Natural killer cell (primary cell): ENCODE results near the gene HAUS8. TPM values are rescaled to one million over a fixed set of nuclear protein-coding genes. Genes with fewer than 3 reads are reported as not detected.
"Not testable (repeated sequence)": the region's sequence is repeated elsewhere in the genome, so short reads cannot be mapped to it uniquely, and the experiment has no call there.

Experiments used
- ATAC-seq, 3 donors: fragments of 150-1000 bp in 2 of 3; fragments of 200-7000 bp in 1 of 3; cut with Tn5 transposase; 1 replicate in 1 of 3; 2 replicates in 2 of 3; pipeline ENCODE4 v1.10.0; 2021; ENCODE audit warnings: mild to moderate bottlenecking in 2 of 3, moderate library complexity in 2 of 3
- DNase-seq, 2 donors: peaks; one replicate each; pipeline versions ENCODE4 v3.0.0 to v3.0.0-alpha.2; 2013 to 2021; ENCODE audit warnings: mixed read lengths in 1 of 2
- H3K27ac ChIP-seq: one replicate; pipeline ENCODE4 v1.5.1; 2013; ENCODE audit warnings: mild to moderate bottlenecking, low read length
- H3K27me3 ChIP-seq: one replicate; pipeline ENCODE4 v1.6.1; 2013; ENCODE audit warnings: low read length; ENCODE audit not compliant: control insufficient read depth, insufficient read depth
- H3K36me3 ChIP-seq: one replicate; pipeline ENCODE4 v1.6.1; 2013; ENCODE audit warnings: low read length; ENCODE audit not compliant: control insufficient read depth, insufficient read depth
- H3K4me1 ChIP-seq: one replicate; pipeline ENCODE4 v1.6.1; 2013; ENCODE audit warnings: low read length; ENCODE audit not compliant: control insufficient read depth, insufficient read depth
- H3K4me3 ChIP-seq: one replicate; pipeline ENCODE4 v1.5.1; 2013; ENCODE audit warnings: low read length
- H3K9me3 ChIP-seq: one replicate; pipeline ENCODE4 v1.6.1; 2013; ENCODE audit warnings: low read length; ENCODE audit not compliant: control insufficient read depth, insufficient read depth
- H3K27ac Mint-ChIP-seq, 2 donors: one replicate each; pipeline ENCODE4 v1.8.0; 2022; ENCODE audit warnings: mild to moderate bottlenecking in 2 of 2, mixed read lengths in 2 of 2, moderate library complexity in 1 of 2
- H3K27me3 Mint-ChIP-seq, 2 donors: one replicate each; pipeline ENCODE4 v1.8.0; 2022; ENCODE audit warnings: low read depth in 2 of 2, mixed read lengths in 2 of 2
- H3K36me3 Mint-ChIP-seq: one replicate; pipeline ENCODE4 v1.8.0; 2022; ENCODE audit warnings: mixed read lengths
- H3K4me1 Mint-ChIP-seq, 2 donors: one replicate each; pipeline ENCODE4 v1.8.0; 2022; ENCODE audit warnings: mixed read lengths in 2 of 2
- H3K4me3 Mint-ChIP-seq: one replicate; pipeline ENCODE4 v1.8.0; 2022; ENCODE audit warnings: mild to moderate bottlenecking, moderate library complexity, mixed read lengths
- H3K9me3 Mint-ChIP-seq, 2 donors: one replicate each; pipeline ENCODE4 v1.8.0; 2022; ENCODE audit warnings: mixed read lengths in 2 of 2
- WGBS: methylation state at CpG from one replicate; pipeline ENCODE4 v1.1.7; 2013; ENCODE audit warnings: missing lambda C conversion rate; ENCODE audit not compliant: insufficient coverage; 5-methylcytosine and 5-hydroxymethylcytosine counted together
- intact Hi-C: fragments of 100-400 bp; cut with micrococcal nuclease; formaldehyde crosslinking; loops from one replicate; pipeline ENCODE4 v1.14.2; 2022
- total RNA-seq, 4 donors: library from RNA; stranded (reverse); fragments of 120-200 nt in 1 of 4; gene quantifications; one replicate each; pipeline versions ENCODE4 v1.2.3 to v1.2.4, GENCODE V29; 2013 to 2022
- TF ChIP-seq, protein P1 (sequence below): fragments of 200-600 bp; IDR thresholded peaks from one replicate; pipeline ENCODE4 v1.8.0; 2022; ENCODE audit warnings: antibody characterized with exemption

HAUS8 gene
- total RNA-seq, 3 donors from 2014 or later (not counting 1 experiment from before 2014, with no cell fraction given) = 10.3 to 13.5 (median 10.4) TPM

DNA sequence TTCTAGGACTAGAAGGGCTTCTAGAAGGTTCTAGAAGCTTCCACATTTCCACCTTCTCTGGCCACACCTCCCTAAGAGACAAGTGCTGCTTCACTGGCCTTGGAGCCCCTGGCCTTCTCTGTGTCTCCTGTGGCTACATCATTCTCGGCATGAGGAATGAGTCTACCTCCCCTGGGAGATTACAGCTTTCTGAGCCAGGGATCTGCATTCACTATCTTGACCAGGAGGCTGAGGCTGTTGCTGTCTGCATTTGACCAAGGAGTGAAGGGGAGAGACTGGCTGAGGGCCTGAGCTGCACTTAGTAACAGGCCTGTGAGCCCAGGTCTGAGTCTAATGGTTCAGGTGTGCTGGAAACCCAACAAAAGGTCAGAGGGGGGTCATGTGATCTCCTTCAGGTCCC, 53.9 kb downstream of the HAUS8 start:
- H3K36me3 Mint-ChIP-seq = no peaks in the 10 kb centered on the region
- peaks cover 3% of the 10 kb centered on the region for H3K27me3 ChIP-seq
- ATAC-seq = no peak
- H3K4me1 Mint-ChIP-seq = peaks cover 7% of the 10 kb centered on the region in 2 donors
- intact Hi-C loops = no loop called here
- H3K9me3 ChIP-seq = peaks cover 12% of the 10 kb centered on the region
- H3K36me3 ChIP-seq = no peaks in the 10 kb centered on the region
- no peak overlapping the region for H3K4me3 ChIP-seq
- no peak for DNase-seq
- peaks cover 2 to 6% of the 10 kb centered on the region in 2 donors for H3K9me3 Mint-ChIP-seq
- no peak overlapping the region for H3K27ac ChIP-seq
- H3K4me1 ChIP-seq = peaks cover 9% of the 10 kb centered on the region
- H3K27ac Mint-ChIP-seq = no peak overlapping the region
- TF ChIP-seq, protein P1, sequence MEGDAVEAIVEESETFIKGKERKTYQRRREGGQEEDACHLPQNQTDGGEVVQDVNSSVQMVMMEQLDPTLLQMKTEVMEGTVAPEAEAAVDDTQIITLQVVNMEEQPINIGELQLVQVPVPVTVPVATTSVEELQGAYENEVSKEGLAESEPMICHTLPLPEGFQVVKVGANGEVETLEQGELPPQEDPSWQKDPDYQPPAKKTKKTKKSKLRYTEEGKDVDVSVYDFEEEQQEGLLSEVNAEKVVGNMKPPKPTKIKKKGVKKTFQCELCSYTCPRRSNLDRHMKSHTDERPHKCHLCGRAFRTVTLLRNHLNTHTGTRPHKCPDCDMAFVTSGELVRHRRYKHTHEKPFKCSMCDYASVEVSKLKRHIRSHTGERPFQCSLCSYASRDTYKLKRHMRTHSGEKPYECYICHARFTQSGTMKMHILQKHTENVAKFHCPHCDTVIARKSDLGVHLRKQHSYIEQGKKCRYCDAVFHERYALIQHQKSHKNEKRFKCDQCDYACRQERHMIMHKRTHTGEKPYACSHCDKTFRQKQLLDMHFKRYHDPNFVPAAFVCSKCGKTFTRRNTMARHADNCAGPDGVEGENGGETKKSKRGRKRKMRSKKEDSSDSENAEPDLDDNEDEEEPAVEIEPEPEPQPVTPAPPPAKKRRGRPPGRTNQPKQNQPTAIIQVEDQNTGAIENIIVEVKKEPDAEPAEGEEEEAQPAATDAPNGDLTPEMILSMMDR = no peak
- WGBS = 71% methylated on average over 1 of the region's 1 CpG
- no peak overlapping the region for H3K4me3 Mint-ChIP-seq
- H3K27me3 Mint-ChIP-seq = peaks cover 21 to 40% of the 10 kb centered on the region in 2 donors

DNA sequence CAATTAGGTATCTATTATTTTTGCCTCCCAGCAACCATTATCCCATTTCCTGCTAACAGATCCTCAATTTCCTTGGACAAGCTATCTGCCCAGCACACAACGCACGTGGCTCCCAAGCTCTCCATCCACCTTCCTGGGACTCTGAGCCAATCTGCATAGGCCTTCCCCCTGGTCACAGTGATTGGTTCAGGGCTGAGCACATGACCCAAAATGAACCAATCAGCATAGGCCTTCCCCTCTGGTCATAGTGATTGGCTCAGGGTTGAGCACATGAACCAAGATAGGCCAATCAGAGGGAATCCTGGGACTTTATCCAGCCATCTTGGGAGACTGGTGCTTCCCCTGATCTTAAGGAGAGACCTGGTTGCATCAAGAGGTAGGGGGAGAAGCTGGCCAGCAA, 54.4 kb downstream of the HAUS8 start:
- H3K9me3 ChIP-seq = peaks cover 12% of the 10 kb centered on the region
- H3K36me3 Mint-ChIP-seq = no peaks in the 10 kb centered on the region
- H3K36me3 ChIP-seq = no peaks in the 10 kb centered on the region
- H3K27me3 Mint-ChIP-seq = peaks cover 16 to 35% of the 10 kb centered on the region in 2 donors
- peaks cover 2% of the 10 kb centered on the region in 2 donors for H3K4me1 Mint-ChIP-seq
- no peak for ATAC-seq
- intact Hi-C loops = no loop called here
- no peak overlapping the region for H3K4me3 Mint-ChIP-seq
- H3K27ac ChIP-seq = no peak overlapping the region
- peak in 1 of 2 donors; percentile 11 for DNase-seq
- peaks cover 2 to 6% of the 10 kb centered on the region in 2 donors for H3K9me3 Mint-ChIP-seq
- 93% methylated on average over 2 of the region's 2 CpGs for WGBS
- H3K27ac Mint-ChIP-seq = no peak overlapping the region
- TF ChIP-seq, protein P1 = no peak
- no peak overlapping the region for H3K4me3 ChIP-seq
- H3K27me3 ChIP-seq = no peaks in the 10 kb centered on the region
- H3K4me1 ChIP-seq = peaks cover 4% of the 10 kb centered on the region

DNA sequence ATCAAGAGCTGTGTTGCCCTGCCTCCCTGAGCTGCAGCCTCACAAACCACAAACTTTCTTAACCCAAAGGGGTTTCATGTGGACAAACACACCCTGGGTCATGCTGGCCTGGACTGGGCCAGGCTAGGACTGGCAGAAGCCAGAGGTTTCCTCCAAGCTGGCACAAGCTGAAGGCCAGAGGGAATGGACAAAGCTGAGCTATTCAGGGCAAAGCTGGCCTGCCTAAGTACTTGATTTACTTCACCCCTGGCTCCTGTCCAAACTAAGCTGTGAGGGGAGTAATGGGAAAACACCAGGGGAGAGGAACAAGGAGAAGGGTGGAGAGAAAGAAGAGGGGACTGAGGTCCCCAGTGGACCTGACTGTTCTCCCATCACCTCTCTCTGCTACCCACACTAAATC, 54.9 kb downstream of the HAUS8 start:
- no peak for DNase-seq
- Mint-ChIP-seq H3K27ac (no peak overlapping the region), H3K9me3 (peaks cover 2 to 6% of the 10 kb centered on the region in 2 donors), H3K4me1 (no peaks in the 10 kb centered on the region), H3K4me3 (no peak overlapping the region), H3K27me3 (peaks cover 12 to 30% of the 10 kb centered on the region in 2 donors), H3K36me3 (no peaks in the 10 kb centered on the region)
- no peaks in the 10 kb centered on the region for H3K36me3 ChIP-seq
- TF ChIP-seq, protein P1 = no peak
- intact Hi-C loops = no loop called here
- H3K4me3 ChIP-seq = no peak overlapping the region
- peaks cover 2% of the 10 kb centered on the region for H3K4me1 ChIP-seq
- H3K27ac ChIP-seq = no peak overlapping the region
- peaks cover 12% of the 10 kb centered on the region for H3K9me3 ChIP-seq
- no peaks in the 10 kb centered on the region for H3K27me3 ChIP-seq
- no peak for ATAC-seq

DNA sequence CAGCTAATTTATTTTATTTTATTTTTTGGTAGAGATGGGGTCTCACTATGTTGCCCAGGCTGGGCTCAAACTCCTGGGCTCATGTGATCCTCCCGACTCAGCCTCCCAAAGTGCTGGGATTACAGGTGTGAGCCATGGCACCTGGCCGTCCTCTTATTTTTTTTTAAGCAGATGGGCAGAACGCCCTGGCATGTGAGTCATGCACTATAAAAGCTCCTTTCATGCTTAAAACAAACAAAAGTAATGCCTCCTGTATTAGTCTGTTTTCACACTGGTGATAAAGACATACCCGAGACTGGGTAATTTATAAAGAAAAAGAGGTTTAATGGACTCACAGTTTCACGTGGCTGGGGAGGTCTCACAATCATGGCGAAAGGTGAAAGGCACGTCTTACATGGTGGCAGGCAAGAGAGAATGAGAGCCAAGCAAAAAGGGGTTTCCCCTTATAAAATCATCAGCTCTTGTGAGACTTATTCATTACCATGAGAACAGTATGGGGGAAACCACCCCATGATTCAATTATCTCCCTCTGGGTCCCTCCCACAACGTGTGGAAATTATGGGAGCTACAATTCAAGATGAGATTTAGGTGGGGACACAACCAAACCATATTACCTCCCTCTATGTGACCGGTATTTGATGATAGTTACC, 60.9 kb downstream of the HAUS8 start:
- DNase-seq, H3K4me3 Mint-ChIP-seq, H3K27me3 Mint-ChIP-seq, ATAC-seq, H3K27ac ChIP-seq, H3K4me1 ChIP-seq, H3K9me3 ChIP-seq, H3K27ac Mint-ChIP-seq, H3K27me3 ChIP-seq, H3K4me3 ChIP-seq, H3K36me3 Mint-ChIP-seq, H3K36me3 ChIP-seq, H3K9me3 Mint-ChIP-seq, intact Hi-C loops, H3K4me1 Mint-ChIP-seq: not testable (repeated sequence)
- 79% methylated on average over 8 of the region's 9 CpGs for WGBS
